ENCODE results near the gene TRIM47. TPM values are rescaled to one million over a fixed set of nuclear protein-coding genes. Genes with fewer than 3 reads are reported as not detected.

Gene TRIM47, protein sequence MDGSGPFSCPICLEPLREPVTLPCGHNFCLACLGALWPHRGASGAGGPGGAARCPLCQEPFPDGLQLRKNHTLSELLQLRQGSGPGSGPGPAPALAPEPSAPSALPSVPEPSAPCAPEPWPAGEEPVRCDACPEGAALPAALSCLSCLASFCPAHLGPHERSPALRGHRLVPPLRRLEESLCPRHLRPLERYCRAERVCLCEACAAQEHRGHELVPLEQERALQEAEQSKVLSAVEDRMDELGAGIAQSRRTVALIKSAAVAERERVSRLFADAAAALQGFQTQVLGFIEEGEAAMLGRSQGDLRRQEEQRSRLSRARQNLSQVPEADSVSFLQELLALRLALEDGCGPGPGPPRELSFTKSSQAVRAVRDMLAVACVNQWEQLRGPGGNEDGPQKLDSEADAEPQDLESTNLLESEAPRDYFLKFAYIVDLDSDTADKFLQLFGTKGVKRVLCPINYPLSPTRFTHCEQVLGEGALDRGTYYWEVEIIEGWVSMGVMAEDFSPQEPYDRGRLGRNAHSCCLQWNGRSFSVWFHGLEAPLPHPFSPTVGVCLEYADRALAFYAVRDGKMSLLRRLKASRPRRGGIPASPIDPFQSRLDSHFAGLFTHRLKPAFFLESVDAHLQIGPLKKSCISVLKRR
- total RNA-seq (2014; rRNA removed; shearing (Covaris generic); ENCODE audit: low replicate concordance) = 73.4 and 102 TPM in 2 replicates

- peak; percentile 75 for DNase-seq (ENCODE audit: low read depth)
- in situ Hi-C loops (cut with HindIII; ENCODE audit: low pct_unique_long_range_greater_than_20kb, low sequenced_read_pairs) = no loop called here
These were observed at the start of gene TRIM47 for GRCh38 chr17:75878174-75878998. TSS of gene TRIM47 (minus strand) at chr17:75878581. CDS start at chr17:75878548, 33 bp downstream.

- in situ Hi-C loops (cut with HindIII; ENCODE audit: low pct_unique_long_range_greater_than_20kb, low sequenced_read_pairs) = no loop called here
- DNase-seq (ENCODE audit: low read depth) = no peak
These were observed 49.0 kb upstream of the TRIM47 start for GRCh38 chr17:75927286-75927922.

GRCh38 chr17:75926456-75926855 lies 48.1 kb upstream of the TRIM47 start:
- no peak for DNase-seq (ENCODE audit: low read depth)
- in situ Hi-C loops (cut with HindIII; ENCODE audit: low pct_unique_long_range_greater_than_20kb, low sequenced_read_pairs) = no loop called here

- no peak for DNase-seq (ENCODE audit: low read depth)
- in situ Hi-C loops (cut with HindIII; ENCODE audit: low pct_unique_long_range_greater_than_20kb, low sequenced_read_pairs) = no loop called here
These were observed 47.5 kb upstream of the TRIM47 start for GRCh38 chr17:75925912-75926311.

- in situ Hi-C loops (cut with HindIII; ENCODE audit: low pct_unique_long_range_greater_than_20kb, low sequenced_read_pairs) = no loop called here
- DNase-seq (ENCODE audit: low read depth) = no peak
These were observed 46.7 kb upstream of the TRIM47 start for GRCh38 chr17:75925103-75925502.

GRCh38 chr17:75922963-75923874 lies 44.8 kb upstream of the TRIM47 start:
- in situ Hi-C loops (cut with HindIII; ENCODE audit: low pct_unique_long_range_greater_than_20kb, low sequenced_read_pairs) = no loop called here
- DNase-seq (ENCODE audit: low read depth) = no peak

GRCh38 chr17:75922173-75922961 lies 44.0 kb upstream of the TRIM47 start:
- in situ Hi-C loops (cut with HindIII; ENCODE audit: low pct_unique_long_range_greater_than_20kb, low sequenced_read_pairs) = no loop called here
- DNase-seq (ENCODE audit: low read depth) = no peak

GRCh38 chr17:75921596-75921995 lies 43.2 kb upstream of the TRIM47 start:
- in situ Hi-C loops (cut with HindIII; ENCODE audit: low pct_unique_long_range_greater_than_20kb, low sequenced_read_pairs) = no loop called here

DNA sequence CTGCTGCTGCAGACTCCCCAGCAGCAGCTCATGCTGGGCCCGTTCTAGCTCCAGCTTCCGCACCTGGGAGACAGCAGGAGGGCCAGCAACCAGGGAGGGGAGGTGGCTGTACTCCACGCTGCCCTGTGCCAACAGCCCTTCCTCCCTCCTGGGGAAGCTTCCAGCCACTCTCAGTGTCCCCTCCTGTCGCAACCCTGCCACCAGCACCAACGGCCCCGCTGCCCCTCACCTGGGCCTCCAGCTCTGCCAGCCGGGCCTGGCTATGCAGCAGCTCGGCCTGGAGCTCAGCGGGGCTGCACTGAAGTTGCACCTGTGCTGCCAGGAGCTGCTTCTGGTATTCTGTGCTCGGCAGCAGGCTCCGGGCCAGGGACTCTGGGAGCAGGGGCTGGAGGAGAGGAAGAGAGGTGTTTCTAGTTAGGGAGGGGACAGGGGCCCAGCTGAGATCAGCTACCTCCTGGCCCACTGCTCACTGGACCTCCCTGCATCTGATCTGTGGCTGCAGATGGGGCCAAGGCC lies 41.7 kb upstream of the TRIM47 start:
- in situ Hi-C loops (cut with HindIII; ENCODE audit: low pct_unique_long_range_greater_than_20kb, low sequenced_read_pairs) = no loop called here
- no peak for DNase-seq (ENCODE audit: low read depth)

More at GRCh38 chr17:75921596-75921995, 43.2 kb upstream of the TRIM47 start:
- DNase-seq (ENCODE audit: low read depth) = no peak

DNA sequence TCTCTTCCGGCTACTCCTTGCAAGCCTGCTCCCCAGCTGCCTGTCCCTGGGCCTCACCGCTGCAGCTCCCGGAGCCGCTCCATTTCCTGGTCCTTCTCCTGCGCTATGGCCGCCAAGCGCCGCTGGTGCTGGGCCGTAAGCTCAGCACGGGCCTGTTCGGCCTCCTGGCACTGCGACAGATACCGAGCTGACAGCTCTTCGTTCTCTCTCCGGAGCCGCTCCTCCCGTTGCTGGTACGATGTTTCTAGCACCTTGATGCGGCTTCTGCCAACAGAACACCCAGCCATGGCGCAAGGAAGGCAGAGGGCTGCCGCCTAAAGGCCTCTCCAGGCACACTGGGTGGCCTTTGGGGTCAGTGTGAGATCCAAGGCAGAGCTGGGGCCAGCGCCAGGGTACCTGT lies 41.2 kb upstream of the TRIM47 start:
- DNase-seq (ENCODE audit: low read depth) = no peak
- in situ Hi-C loops (cut with HindIII; ENCODE audit: low pct_unique_long_range_greater_than_20kb, low sequenced_read_pairs) = no loop called here

GRCh38 chr17:75917917-75918445 lies 39.6 kb upstream of the TRIM47 start:
- in situ Hi-C loops (cut with HindIII; ENCODE audit: low pct_unique_long_range_greater_than_20kb, low sequenced_read_pairs) = no loop called here
- no peak for DNase-seq (ENCODE audit: low read depth)

- no peak for DNase-seq (ENCODE audit: low read depth)
- in situ Hi-C loops (cut with HindIII; ENCODE audit: low pct_unique_long_range_greater_than_20kb, low sequenced_read_pairs) = no loop called here
These were observed 38.9 kb upstream of the TRIM47 start for GRCh38 chr17:75917141-75917916.

DNA sequence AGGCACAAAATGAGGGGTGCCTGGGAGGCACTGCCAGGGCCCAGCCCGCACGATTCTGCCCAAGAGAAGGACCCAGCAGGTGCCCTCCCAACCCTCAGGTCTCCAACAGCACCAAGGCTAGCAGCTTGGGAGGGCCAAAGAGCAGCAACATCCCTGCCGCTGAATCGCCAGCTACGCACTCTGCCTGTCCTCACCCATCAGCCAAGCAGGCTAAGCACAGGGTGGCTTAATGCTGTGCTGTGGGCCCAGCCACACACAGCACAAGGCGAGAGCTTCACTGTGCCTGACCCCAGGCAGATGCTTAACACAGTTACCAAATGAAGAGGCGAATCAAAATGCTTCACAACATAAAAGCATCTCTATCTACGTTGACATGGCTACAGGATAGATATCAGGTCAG lies 36.9 kb upstream of the TRIM47 start:
- no peak for DNase-seq (ENCODE audit: low read depth)
- in situ Hi-C loops (cut with HindIII; ENCODE audit: low pct_unique_long_range_greater_than_20kb, low sequenced_read_pairs) = no loop called here

- no peak for DNase-seq (ENCODE audit: low read depth)
- in situ Hi-C loops (cut with HindIII; ENCODE audit: low pct_unique_long_range_greater_than_20kb, low sequenced_read_pairs) = no loop called here
These were observed 36.4 kb upstream of the TRIM47 start for GRCh38 chr17:75914643-75915267.

DNA sequence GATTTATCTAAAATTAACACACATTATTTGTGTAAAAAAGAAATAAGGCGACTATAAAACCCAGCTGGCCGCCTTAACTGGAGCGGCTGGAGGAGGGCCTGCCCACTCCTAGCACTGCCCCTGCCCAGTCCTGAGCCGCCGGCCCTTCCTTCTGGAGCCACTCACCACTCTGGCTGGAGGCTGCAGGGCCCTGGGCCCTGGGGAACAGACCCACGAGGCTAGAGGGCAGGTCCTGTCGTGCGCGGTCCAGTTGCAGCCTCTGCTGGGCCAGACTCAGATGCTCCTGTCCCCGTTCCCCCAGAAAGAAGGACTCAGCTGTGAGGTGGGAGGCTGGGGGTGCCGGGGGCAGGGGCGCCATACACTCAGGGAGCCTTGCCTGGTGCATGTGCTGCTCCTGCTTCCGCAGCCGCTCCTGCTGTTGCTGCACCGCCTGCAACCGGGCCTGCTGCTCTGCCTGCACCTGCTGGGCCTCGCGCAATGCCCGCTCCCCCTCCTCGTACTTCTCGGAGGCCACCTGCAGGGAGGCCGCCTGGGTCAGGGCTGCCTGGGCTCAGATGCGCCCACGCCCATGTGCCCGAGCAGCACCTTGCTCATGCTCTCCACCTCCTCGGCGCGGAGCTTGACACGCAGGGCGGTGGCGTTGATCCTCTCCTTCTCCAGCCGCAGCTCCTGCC lies 35.3 kb upstream of the TRIM47 start:
- no peak for DNase-seq (ENCODE audit: low read depth)
- in situ Hi-C loops (cut with HindIII; ENCODE audit: low pct_unique_long_range_greater_than_20kb, low sequenced_read_pairs) = no loop called here

All from Caki2 (cell line).